ENCODE results near the gene PTK7.

PTK7 gene

DNA sequence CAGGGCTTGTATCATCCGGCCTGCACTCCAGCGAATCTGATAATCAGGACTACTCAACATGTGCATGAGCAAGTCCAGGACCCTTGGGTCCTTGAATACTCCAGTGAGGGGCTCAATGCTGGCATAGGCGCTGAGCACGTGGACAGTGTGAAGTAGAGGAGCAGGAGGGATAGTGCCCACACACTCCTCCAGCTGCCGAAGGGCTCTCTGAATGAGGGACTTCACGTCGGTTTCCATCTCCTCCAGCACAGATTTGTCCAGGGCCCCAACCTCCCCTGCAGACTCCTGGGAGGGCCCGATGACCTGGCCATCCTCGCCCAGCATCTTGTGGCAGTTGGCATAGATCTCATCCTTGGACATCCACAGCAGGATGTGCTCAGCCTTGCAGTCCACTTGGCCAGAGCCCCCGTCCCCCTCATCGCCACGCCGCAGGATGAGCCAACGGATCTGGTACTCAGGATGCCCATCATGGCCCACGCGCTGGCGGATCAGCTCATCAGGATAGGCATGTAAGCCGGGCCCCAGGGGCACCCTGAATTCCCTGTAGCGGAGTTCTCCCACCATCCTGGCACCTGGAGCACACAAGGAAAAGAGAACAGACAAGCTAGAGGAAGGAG is 23.8 kb upstream of the PTK7 start:
- peak overlapping the region; percentile 84 for H3K4me2 ChIP-seq (ENCODE audit: low read length)
- peaks cover 11% of the 10 kb centered on the region for H3K4me1 ChIP-seq (ENCODE audit: low read length)
- peak overlapping the region; percentile 87 for H3K4me3 ChIP-seq (ENCODE audit: low read length)
- H3K36me3 ChIP-seq (replicated peaks; ENCODE audit: low read depth, low read length): peaks cover 41% of the 10 kb centered on the region
- no peaks in the 10 kb centered on the region for H4K20me1 ChIP-seq (ENCODE audit: insufficient read depth, low read length)
- H2AFZ ChIP-seq (ENCODE audit: low read depth, low read length): no peak overlapping the region
- peaks cover 15% of the 10 kb centered on the region for H3K79me2 ChIP-seq (ENCODE audit: low read length)
- H3K9me3 ChIP-seq (ENCODE audit: insufficient read depth, low read length): no peaks in the 10 kb centered on the region
- TF ChIP-seq, protein P1, sequence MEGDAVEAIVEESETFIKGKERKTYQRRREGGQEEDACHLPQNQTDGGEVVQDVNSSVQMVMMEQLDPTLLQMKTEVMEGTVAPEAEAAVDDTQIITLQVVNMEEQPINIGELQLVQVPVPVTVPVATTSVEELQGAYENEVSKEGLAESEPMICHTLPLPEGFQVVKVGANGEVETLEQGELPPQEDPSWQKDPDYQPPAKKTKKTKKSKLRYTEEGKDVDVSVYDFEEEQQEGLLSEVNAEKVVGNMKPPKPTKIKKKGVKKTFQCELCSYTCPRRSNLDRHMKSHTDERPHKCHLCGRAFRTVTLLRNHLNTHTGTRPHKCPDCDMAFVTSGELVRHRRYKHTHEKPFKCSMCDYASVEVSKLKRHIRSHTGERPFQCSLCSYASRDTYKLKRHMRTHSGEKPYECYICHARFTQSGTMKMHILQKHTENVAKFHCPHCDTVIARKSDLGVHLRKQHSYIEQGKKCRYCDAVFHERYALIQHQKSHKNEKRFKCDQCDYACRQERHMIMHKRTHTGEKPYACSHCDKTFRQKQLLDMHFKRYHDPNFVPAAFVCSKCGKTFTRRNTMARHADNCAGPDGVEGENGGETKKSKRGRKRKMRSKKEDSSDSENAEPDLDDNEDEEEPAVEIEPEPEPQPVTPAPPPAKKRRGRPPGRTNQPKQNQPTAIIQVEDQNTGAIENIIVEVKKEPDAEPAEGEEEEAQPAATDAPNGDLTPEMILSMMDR (IDR thresholded peaks at IDR 0.05; ENCODE audit: low read depth, low read length): no peak
- TF ChIP-seq EZH2phosphoT487 (IDR thresholded peaks at IDR 0.05; ENCODE audit: low read depth): no peak
- H3K9ac ChIP-seq (ENCODE audit: low read length): no peak overlapping the region; the same call in 1 of the 2 replicates
- no peak overlapping the region for H3K27ac ChIP-seq (ENCODE audit: low read length)
- no peaks in the 10 kb centered on the region for H3K27me3 ChIP-seq (ENCODE audit: low read depth, low read length)

DNA sequence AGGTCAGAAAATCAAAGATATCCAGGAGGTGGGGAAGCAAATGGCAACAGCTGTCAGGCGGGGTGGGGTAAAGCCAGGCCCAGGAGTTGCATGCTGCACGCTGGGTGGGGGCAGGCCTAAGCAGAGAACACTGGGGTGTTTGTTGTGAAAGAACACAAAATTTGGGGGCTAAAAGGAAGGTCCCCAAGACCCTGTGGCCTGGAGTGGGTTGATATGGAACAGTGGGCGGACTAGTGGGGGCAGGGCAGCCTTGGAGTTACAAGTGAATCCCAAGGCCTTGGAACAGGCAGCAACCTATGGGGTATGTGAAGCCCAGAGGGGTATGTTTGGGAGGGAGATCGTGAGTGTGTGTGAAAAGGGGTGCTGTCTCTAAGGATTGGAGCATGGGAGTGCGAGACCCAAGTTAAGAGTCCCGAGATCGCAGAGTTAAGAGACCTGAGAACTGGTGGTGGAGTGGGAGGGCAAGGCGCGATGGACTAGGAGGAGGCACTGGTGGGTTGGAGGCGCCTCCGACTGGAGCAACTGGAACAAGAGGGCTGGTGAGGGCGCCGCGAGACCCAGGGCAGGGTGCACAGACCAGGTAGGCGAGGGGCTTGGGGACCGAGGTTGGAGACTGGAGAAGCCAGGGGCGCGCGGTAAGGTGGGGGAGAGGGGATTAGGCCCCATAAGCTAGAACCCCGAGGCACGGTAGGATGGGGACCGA is 23.1 kb upstream of the PTK7 start:
- peak overlapping the region; percentile 84 for H3K4me2 ChIP-seq (ENCODE audit: low read length)
- peaks cover 14% of the 10 kb centered on the region for H3K4me1 ChIP-seq (ENCODE audit: low read length)
- no peak for TF ChIP-seq EZH2phosphoT487 (IDR thresholded peaks at IDR 0.05; ENCODE audit: low read depth)
- TF ChIP-seq, protein P1 (IDR thresholded peaks at IDR 0.05; ENCODE audit: low read depth, low read length): no peak
- H3K79me2 ChIP-seq (ENCODE audit: low read length): peaks cover 21% of the 10 kb centered on the region
- H3K9ac ChIP-seq (ENCODE audit: low read length): peak overlapping the region; percentile 90
- peaks cover 41% of the 10 kb centered on the region for H3K36me3 ChIP-seq (replicated peaks; ENCODE audit: low read depth, low read length)
- peak overlapping the region; percentile 87 for H3K4me3 ChIP-seq (ENCODE audit: low read length)
- H4K20me1 ChIP-seq (ENCODE audit: insufficient read depth, low read length): no peaks in the 10 kb centered on the region
- no peaks in the 10 kb centered on the region for H3K9me3 ChIP-seq (ENCODE audit: insufficient read depth, low read length)
- H2AFZ ChIP-seq (ENCODE audit: low read depth, low read length): no peak overlapping the region
- no peaks in the 10 kb centered on the region for H3K27me3 ChIP-seq (ENCODE audit: low read depth, low read length)
- peak overlapping the region; percentile 42 for H3K27ac ChIP-seq (ENCODE audit: low read length)

DNA sequence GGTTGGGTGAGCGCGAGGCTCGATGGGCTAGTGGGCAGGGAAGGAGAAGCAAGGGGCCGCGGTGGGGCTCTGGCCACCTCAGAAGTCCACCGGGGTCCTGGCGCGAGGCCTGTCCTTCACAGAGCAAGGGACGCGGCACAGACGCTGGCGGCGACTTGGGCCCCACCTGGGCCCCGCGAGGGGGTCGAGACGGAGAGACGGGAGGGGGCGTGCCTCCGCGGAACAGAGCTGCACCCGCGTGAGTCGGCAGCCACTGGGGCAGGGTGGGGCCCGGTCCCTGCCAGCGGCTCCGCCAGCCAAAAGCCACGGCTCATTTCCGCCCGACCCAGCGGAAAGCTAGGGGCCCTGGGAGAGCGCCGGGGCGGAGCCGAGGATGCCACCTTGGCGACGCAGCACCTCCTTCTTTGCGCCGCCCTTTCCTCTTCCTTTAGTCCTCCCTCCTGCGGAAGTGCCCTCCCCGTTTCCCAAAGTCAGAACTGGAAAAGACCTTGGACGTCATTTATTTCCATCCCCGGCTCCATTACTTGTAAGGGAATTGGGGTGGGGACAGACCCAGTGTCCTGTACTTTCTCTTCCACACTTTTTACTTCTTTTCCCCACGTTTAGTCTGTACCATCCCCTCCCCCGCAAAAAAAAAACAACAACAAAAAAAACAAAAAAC is 22.4 kb upstream of the PTK7 start, which contains the start of gene CUL7:
TSS of gene CUL7 (minus strand) at position 307 of the 661 bp plus-strand sequence. CDS start 1,063 bp downstream, outside the sequence.
- no peaks in the 10 kb centered on the region for H3K27me3 ChIP-seq (ENCODE audit: low read depth, low read length)
- H3K27ac ChIP-seq (ENCODE audit: low read length): peak within 1 kb of the TSS; percentile 42
- peaks cover 21% of the 10 kb centered on the region for H3K4me1 ChIP-seq (ENCODE audit: low read length)
- TF ChIP-seq, protein P1 (IDR thresholded peaks at IDR 0.05; ENCODE audit: low read depth, low read length): no peak
- no peak for TF ChIP-seq EZH2phosphoT487 (IDR thresholded peaks at IDR 0.05; ENCODE audit: low read depth)
- peaks cover 28% of the 10 kb centered on the region for H3K79me2 ChIP-seq (ENCODE audit: low read length)
- peak within 1 kb of the TSS; percentile 53; the same call in 1 of the 2 replicates for H2AFZ ChIP-seq (ENCODE audit: low read depth, low read length)
- peak within 1 kb of the TSS; percentile 84 for H3K4me2 ChIP-seq (ENCODE audit: low read length)
- H3K9me3 ChIP-seq (ENCODE audit: insufficient read depth, low read length): no peaks in the 10 kb centered on the region
- peaks cover 37% of the 10 kb centered on the region for H3K36me3 ChIP-seq (replicated peaks; ENCODE audit: low read depth, low read length)
- no peaks in the 10 kb centered on the region for H4K20me1 ChIP-seq (ENCODE audit: insufficient read depth, low read length)
- peak within 1 kb of the TSS; percentile 87 for H3K4me3 ChIP-seq (ENCODE audit: low read length)
- peak within 1 kb of the TSS; percentile 90 for H3K9ac ChIP-seq (ENCODE audit: low read length)
